IMR-90 (cell line): Measurements from ENCODE around the gene ST7.

ENCODE experiments used
- CTCF ChIP-seq: conservative IDR thresholded peaks from 2 replicates; pipeline ENCODE4 v1.5.1; 2012; ENCODE audit warnings: mild to moderate bottlenecking, low read depth, low read length, improper control_type of control experiment
- ELK1 ChIP-seq: fragments of 150-350 bp; IDR thresholded peaks from 2 replicates; pipeline ENCODE4 v1.6.1; 2016; ENCODE audit warnings: low read depth, mild to moderate bottlenecking, low read length, moderate library complexity, borderline replicate concordance
- MAFK ChIP-seq: IDR thresholded peaks from 2 replicates; pipeline ENCODE4 v1.6.1; 2012; ENCODE audit warnings: low read depth, low read length, improper control_type of control experiment
- MAZ ChIP-seq: IDR thresholded peaks from 2 replicates; pipeline ENCODE4 v1.6.1; 2012; ENCODE audit warnings: low read depth, mild to moderate bottlenecking, low read length, improper control_type of control experiment, moderate library complexity, borderline replicate concordance
- MXI1 ChIP-seq: IDR thresholded peaks from 2 replicates; pipeline ENCODE4 v1.6.1; 2012; ENCODE audit warnings: low read depth, mild to moderate bottlenecking, low read length, moderate library complexity, borderline replicate concordance
- POLR2A ChIP-seq: IDR thresholded peaks from 2 replicates; pipeline ENCODE4 v1.6.1; 2012; ENCODE audit warnings: mild to moderate bottlenecking, low read depth, low read length
- SMC3 ChIP-seq: fragments of 150-350 bp; IDR thresholded peaks from 2 replicates; pipeline ENCODE4 v1.6.1; 2016; ENCODE audit warnings: low read depth, mild to moderate bottlenecking, antibody characterized with exemption, low read length, moderate library complexity

GRCh38 chr7:116991233-116991632 is 37.9 kb downstream of the ST7 start:
- TF ChIP-seq CTCF (no peak), MAZ (no peak), POLR2A (no peak), SMC3 (no peak), ELK1 (no peak), MXI1 (no peak), MAFK (no peak)
